ENCODE results near the gene TOMM34. TPM values are rescaled to one million over a fixed set of nuclear protein-coding genes. Genes with fewer than 3 reads are reported as not detected.

The TOMM34 gene
- total RNA-seq, 4 donors from 2014 or later = 14.4 to 17.3 (median 15.6) TPM

GRCh38 chr20:44979090-44979621 is 19.0 kb upstream of the TOMM34 start:
- peaks cover 55% of the 10 kb centered on the region for H3K36me3 ChIP-seq
- peaks cover 5% of the 10 kb centered on the region for H3K4me1 ChIP-seq
- no peak overlapping the region for H3K4me3 ChIP-seq
- no peaks in the 10 kb centered on the region for H3K27me3 ChIP-seq
- no peaks in the 10 kb centered on the region for H3K9me3 ChIP-seq
- H3K27ac ChIP-seq = peak overlapping the region; percentile 64
- WGBS = 78% methylated on average over 2 of the region's 2 CpGs
- no peak for DNase-seq (ENCODE audit: low spot score in 2 of 2)
- TF ChIP-seq POLR2A (IDR thresholded peaks at IDR 0.05) (peak in 1 of 2 donors; percentile 23), POLR2AphosphoS5 (IDR thresholded peaks at IDR 0.05) (no peak)

DNA sequence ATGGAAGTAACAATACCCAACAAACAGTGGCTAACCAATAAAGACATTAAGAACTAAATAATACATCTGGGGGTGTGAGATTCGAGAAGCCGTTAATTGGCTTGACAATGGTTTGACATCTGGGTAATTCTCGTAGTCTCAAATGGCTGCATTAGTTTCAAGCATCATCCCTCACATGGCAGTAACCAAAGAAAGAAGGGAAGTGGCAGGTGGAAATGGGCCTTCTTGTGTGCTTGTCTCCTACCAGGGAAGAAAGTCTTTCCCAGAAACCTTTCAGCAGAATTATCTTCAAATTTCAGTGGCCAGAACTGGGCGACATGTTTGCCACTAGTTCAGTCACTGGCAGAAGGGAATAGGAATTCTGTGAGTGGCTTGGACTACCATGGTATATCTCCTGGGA is 16.5 kb upstream of the TOMM34 start:
- Histone ChIP-seq H3K27me3 (no peaks in the 10 kb centered on the region), H3K36me3 (peaks cover 62% of the 10 kb centered on the region), H3K9me3 (no peaks in the 10 kb centered on the region), H3K4me1 (peaks cover 5% of the 10 kb centered on the region), H3K4me3 (no peak overlapping the region), H3K27ac (no peak overlapping the region)
- no peak for DNase-seq (ENCODE audit: low spot score in 2 of 2)
- TF ChIP-seq POLR2AphosphoS5 (IDR thresholded peaks at IDR 0.05) (no peak), POLR2A (IDR thresholded peaks at IDR 0.05) (no peak)
- WGBS = 77% methylated on average over 4 of the region's 4 CpGs

- TF ChIP-seq EP300 (IDR thresholded peaks at IDR 0.05) (no peak), POLR2A (IDR thresholded peaks at IDR 0.05) (no peak), POLR2AphosphoS5 (IDR thresholded peaks at IDR 0.05) (no peak), CTCF (IDR thresholded peaks at IDR 0.05) (no peak)
- no peak overlapping the region for H3K4me3 ChIP-seq
- no peaks in the 10 kb centered on the region for H3K9me3 ChIP-seq
- H3K4me1 ChIP-seq = peaks cover 9% of the 10 kb centered on the region
- WGBS = 42% methylated on average over 2 of the region's 2 CpGs
- peaks cover 37% of the 10 kb centered on the region for H3K36me3 ChIP-seq
- H3K27ac ChIP-seq = no peak overlapping the region
- no peak for DNase-seq (ENCODE audit: low spot score in 2 of 2)
- no peaks in the 10 kb centered on the region for H3K27me3 ChIP-seq
Measured at GRCh38 chr20:44973053-44973452, 12.9 kb upstream of the TOMM34 start.

GRCh38 chr20:44970243-44970757 is 10.1 kb upstream of the TOMM34 start:
- H3K27ac ChIP-seq = no peak overlapping the region
- H3K36me3 ChIP-seq = peaks cover 32% of the 10 kb centered on the region
- WGBS = 25% methylated on average over 1 of the region's 1 CpG
- peaks cover 28% of the 10 kb centered on the region for H3K4me1 ChIP-seq
- TF ChIP-seq EP300 (IDR thresholded peaks at IDR 0.05) = no peak
- no peak for TF ChIP-seq POLR2A (IDR thresholded peaks at IDR 0.05)
- no peak for TF ChIP-seq POLR2AphosphoS5 (IDR thresholded peaks at IDR 0.05)
- TF ChIP-seq CTCF (IDR thresholded peaks at IDR 0.05) = no peak
- no peak overlapping the region for H3K4me3 ChIP-seq
- H3K27me3 ChIP-seq = no peaks in the 10 kb centered on the region
- DNase-seq (ENCODE audit: low spot score in 2 of 2) = no peak
- H3K9me3 ChIP-seq = no peaks in the 10 kb centered on the region

- Histone ChIP-seq H3K27ac (no peak overlapping the region), H3K9me3 (no peaks in the 10 kb centered on the region), H3K4me3 (no peak overlapping the region), H3K36me3 (peaks cover 23% of the 10 kb centered on the region), H3K4me1 (peaks cover 28% of the 10 kb centered on the region), H3K27me3 (no peaks in the 10 kb centered on the region)
- no peak for DNase-seq (ENCODE audit: low spot score in 2 of 2)
- no peak for TF ChIP-seq POLR2A (IDR thresholded peaks at IDR 0.05)
- TF ChIP-seq CTCF (IDR thresholded peaks at IDR 0.05) = no peak
- TF ChIP-seq POLR2AphosphoS5 (IDR thresholded peaks at IDR 0.05) = no peak
- WGBS = 56% methylated on average over 3 of the region's 3 CpGs
Measured at GRCh38 chr20:44969300-44969894, 9.2 kb upstream of the TOMM34 start.

DNA sequence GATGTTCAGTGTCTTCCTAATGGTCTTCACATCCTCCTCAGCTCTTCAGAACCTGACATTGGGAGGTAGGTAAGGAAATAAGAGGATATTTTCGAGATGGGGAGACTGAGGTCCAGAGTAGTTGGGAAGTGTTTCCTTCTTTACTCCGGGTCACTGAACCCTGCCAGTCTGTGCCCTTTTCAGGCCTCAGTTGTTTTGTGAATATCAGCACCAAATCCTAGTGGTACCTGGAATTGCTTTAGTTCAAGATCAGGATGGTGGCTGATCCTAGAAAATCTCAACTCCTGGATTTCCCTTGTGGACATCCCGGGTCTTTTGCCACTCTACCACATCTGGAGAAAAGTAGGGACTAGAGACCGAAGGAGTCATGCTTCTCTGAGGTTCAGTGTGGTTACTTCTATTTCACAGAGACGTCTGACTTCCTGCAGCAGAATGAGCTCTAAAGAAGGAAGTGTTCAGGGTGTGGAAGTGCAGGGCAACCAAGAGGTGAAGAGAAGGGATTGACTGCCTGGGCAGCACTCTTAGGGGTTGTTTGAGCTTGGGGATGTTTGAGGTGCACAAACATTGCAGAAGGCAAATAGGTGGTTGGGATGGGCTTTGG is 7.1 kb upstream of the TOMM34 start:
- H3K9me3 ChIP-seq = no peaks in the 10 kb centered on the region
- no peak for DNase-seq (ENCODE audit: low spot score in 2 of 2)
- H3K4me1 ChIP-seq = peaks cover 28% of the 10 kb centered on the region
- 28% methylated on average over 5 of the region's 5 CpGs for WGBS
- TF ChIP-seq POLR2A (IDR thresholded peaks at IDR 0.05) = peak in 1 of 2 donors; percentile 31
- no peak for TF ChIP-seq EP300 (IDR thresholded peaks at IDR 0.05)
- TF ChIP-seq POLR2AphosphoS5 (IDR thresholded peaks at IDR 0.05) = no peak
- peak overlapping the region; percentile 85 for H3K4me3 ChIP-seq
- no peaks in the 10 kb centered on the region for H3K27me3 ChIP-seq
- peak overlapping the region; percentile 77 for H3K27ac ChIP-seq
- peaks cover 4% of the 10 kb centered on the region for H3K36me3 ChIP-seq

Measured in suprapubic skin (tissue), 4 donors.